ENCODE data around the gene DLG2.

Gene DLG2

DNA sequence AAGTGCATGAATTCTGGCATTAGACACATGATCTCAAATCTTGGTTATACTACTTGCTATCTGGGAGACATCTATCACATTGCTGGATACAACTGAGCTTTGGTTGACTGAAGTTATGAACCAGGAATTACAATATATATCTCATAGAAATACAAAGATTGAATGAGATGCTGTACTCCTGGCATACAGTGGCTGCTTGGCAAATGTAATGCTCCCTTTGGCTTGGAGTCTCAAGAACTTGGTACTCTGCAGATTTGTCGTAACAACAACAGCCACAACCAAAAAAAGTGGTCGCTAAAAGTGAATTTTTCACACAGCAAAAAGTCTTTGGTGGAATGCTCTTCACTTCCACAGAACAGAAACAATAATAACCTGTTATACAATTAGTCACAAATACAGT, 1082.6 kb downstream of the DLG2 start:
- H3K4me3 ChIP-seq (ENCODE audit: low read depth, low read length) = no peak overlapping the region
- TF ChIP-seq, protein P1, sequence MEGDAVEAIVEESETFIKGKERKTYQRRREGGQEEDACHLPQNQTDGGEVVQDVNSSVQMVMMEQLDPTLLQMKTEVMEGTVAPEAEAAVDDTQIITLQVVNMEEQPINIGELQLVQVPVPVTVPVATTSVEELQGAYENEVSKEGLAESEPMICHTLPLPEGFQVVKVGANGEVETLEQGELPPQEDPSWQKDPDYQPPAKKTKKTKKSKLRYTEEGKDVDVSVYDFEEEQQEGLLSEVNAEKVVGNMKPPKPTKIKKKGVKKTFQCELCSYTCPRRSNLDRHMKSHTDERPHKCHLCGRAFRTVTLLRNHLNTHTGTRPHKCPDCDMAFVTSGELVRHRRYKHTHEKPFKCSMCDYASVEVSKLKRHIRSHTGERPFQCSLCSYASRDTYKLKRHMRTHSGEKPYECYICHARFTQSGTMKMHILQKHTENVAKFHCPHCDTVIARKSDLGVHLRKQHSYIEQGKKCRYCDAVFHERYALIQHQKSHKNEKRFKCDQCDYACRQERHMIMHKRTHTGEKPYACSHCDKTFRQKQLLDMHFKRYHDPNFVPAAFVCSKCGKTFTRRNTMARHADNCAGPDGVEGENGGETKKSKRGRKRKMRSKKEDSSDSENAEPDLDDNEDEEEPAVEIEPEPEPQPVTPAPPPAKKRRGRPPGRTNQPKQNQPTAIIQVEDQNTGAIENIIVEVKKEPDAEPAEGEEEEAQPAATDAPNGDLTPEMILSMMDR (IDR thresholded peaks at IDR 0.05; ENCODE audit: borderline replicate concordance, insufficient read depth, low read depth, low read length) = no peak

DNA sequence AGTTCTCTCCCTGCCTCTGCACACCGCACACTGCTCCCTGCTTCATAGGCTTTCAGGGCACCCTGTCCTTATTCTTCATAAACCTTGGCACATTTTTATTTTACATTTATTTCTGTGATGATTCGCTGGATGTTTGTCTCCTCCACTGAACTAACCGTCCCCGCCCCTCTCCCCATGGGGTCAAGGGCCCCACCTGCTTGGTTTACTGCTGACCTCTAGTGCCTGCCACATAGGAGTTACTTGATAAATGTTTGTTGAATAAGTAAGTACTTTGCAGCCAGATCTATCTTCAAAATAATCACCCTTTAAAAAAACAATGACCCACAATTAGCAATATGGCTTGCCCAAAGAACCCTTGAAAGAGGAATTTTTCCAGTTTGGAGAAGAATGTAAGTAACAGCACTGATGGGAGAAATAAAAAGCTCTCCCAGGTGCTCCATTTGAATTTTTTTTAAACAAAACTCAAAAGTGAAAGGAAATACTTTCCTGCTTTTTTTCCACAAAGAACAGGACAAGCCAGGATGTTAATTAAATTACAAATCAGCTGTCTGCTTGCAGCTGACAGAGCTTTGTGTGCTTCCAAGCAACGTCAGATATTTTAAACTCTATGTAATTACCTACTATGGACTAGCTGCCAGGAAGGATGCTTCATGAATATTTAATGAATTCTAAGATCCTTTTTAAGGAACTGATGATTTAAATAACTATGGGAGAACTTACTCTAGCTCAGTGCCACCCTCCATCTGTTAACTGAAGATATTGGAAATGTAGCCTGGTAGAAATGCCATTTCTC, 1083.6 kb downstream of the DLG2 start:
- H3K4me3 ChIP-seq (ENCODE audit: low read depth, low read length) = no peak overlapping the region
- TF ChIP-seq, protein P1 (IDR thresholded peaks at IDR 0.05; ENCODE audit: borderline replicate concordance, insufficient read depth, low read depth, low read length) = no peak

DNA sequence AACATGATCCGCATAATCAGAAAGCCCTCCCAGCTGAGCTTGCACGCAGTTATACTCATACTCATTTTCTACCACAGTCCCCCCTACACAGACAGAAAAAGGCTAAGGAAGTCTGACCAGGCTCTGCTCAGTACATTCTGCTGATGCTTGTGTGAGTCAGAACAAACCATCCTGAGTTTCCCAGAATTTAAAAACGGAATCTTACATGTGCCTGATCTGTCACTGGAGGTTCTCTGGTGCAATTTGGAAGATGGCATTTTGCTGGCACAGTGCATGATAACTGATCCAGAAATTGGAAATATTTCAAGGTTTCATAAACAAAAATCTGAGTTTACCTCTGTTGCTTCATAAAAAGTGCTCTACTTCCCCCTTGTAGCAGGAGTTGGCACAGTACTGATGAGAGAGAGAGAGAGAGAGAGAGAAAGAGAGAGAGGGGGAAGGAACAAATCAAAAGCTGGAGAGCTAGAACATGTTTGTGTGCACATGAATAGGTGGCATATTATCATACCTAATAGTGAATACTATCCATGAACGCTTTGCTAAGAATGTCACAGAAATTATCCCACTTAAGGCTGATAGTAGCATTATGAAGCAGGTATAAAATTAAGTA, 1085.3 kb downstream of the DLG2 start:
- TF ChIP-seq, protein P1 (IDR thresholded peaks at IDR 0.05; ENCODE audit: borderline replicate concordance, insufficient read depth, low read depth, low read length) = no peak

DNA sequence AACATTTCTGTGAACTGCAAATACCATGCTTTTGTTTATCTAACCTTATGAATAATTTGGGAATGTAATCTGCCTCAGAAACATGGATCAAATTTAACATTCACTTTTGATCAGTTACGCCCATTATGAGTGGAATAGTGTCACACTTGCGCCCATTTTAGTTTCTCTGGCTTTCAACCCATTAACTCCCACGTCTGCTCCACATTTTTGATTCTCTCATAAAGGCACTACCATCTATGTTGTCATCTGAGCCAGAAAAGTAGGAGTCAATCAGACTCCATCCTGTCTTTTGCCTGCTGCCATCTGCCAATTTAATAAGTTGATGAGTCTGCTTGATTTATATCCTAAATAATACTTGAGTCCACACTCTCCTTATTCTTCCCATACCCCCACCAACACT, 1090.7 kb downstream of the DLG2 start:
- no peak overlapping the region for H3K4me3 ChIP-seq (ENCODE audit: low read depth, low read length)
- TF ChIP-seq, protein P1 (IDR thresholded peaks at IDR 0.05; ENCODE audit: borderline replicate concordance, insufficient read depth, low read depth, low read length) = no peak

More for the DNA sequence above, 1085.3 kb downstream of the DLG2 start:
- H3K4me3 ChIP-seq (ENCODE audit: low read depth, low read length) = no peak overlapping the region

DNA sequence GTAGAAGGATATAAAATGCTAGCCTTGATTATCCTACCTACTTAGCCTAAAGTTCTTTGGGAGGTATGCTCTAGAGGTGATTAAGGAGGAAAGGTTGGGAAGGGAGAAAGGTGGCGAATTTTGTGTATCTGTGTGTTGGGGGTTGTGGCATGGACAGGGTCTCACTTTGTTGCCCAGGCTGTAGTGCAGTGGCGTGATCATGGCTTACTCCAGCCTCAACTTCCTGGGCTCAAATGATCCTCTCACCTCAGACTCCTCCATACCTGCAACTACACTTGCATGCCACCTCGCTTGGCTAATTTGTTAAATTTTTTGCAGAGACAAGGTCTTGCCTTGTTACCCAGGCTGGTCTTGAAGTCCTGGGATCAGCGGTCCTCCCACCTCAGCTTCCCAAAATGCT, 1094.8 kb downstream of the DLG2 start:
- H3K4me3 ChIP-seq (ENCODE audit: low read depth, low read length) = no peak overlapping the region
- TF ChIP-seq, protein P1 (IDR thresholded peaks at IDR 0.05; ENCODE audit: borderline replicate concordance, insufficient read depth, low read depth, low read length) = no peak

DNA sequence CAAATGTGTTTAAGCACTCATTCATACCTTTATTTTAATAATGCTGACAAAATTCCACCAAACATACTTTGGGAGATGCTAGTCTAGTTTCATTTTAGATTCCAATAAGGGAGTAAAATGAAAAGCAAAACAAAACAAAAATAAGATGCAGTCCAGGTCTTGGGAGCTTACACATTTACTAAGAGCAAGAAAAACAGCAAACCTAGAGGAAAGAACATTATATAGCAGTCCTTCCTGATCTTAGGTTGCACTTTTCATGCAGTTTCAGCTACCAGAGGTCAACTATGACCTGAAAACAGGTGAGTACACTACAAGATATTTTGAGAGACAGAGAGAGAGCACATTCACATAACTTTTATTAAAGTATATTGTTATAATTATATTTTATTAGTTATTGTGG, 1100.9 kb downstream of the DLG2 start:
- TF ChIP-seq, protein P1 (IDR thresholded peaks at IDR 0.05; ENCODE audit: borderline replicate concordance, insufficient read depth, low read depth, low read length) = no peak
- H3K4me3 ChIP-seq (ENCODE audit: low read depth, low read length) = no peak overlapping the region

Measured in GM12875 (cell line).